NCI-H510A (cell line): ENCODE data around the gene LRCH1.
A peak's percentile ranks its signal among the peaks of the same experiment; 100 is the strongest.
"Not testable (repeated sequence)": the region's sequence is repeated elsewhere in the genome, so short reads cannot be mapped to it uniquely, and the experiment has no call there.

Experiments
- DNase-seq: peaks from one replicate; lab custom pipeline; 2025; lab: John Stamatoyannopoulos, UW

Gene LRCH1

DNA sequence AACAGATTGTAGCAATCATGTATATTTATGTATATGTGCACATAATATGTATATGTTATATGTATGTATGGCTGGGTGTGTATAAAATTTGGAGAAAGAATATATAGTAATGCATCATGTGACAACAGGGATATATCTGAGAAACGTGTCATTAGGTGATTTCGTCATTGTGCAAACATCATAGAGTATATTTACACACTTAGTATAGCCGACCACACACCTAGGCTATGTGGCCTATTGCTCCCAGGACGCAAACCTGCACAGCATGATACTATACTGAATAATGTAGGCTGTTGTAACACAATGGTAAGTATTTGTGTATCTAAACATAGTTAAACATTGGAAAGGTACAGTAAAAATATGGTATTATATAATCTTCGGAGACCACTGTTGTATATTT lies 200.2 kb downstream of the LRCH1 start:
- no peak for DNase-seq

DNA sequence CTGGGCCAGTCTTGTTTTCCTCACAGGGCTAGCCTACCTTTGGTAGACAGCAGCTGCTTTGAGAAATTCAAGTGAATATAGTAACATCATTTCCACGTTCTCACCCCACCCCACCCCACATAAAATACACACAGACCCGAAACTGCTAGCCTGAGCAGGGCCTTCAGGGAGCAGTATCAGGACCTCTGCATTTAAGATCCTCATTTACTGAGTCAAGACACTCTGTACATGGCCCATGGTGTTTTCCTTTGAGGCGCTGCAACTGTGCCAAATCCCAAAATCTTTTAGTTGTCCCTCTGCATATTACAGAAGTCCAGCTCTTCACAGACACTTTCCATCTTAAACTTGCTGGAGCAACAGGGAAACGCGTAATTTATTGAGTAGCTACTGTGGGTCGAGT lies 200.9 kb downstream of the LRCH1 start:
- DNase-seq = no peak

DNA sequence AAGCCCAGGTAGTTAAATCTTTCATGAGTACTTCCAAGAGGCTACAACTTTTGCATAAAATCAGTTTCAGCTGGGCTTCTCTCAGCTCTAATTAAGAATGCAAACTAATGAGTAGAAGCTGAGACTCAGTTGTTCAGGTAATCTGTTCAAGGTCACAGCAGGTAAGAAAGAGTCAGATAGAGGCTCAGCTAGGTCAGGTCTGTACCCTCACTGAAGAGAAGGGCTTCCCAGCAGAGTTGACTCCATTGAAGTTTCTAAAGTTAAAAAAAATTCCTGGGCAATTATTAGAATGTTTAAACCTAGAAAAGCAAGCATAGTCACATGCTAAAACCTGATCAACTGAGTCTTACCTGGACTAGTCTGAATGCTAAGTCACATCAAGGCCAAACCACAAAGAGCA lies 201.8 kb downstream of the LRCH1 start:
- no peak for DNase-seq

DNA sequence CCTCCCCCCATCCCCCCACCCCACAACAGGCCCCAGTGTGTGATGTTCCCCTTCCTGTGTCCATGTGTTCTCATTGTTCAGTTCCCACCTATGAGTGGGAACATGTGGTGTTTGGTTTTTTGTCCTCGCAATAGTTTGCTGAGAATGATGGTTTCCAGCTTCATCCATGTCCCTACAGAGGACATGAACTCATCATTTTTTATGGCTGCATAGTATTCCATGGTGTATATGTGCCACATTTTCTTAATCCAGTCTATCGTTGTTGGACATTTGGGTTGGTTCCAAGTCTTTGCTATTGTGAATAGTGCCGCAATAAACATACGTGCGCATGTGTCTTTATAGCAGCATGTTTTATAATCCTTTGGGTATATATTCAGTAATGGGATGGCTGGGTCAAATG lies 202.5 kb downstream of the LRCH1 start:
- not testable (repeated sequence) for DNase-seq

DNA sequence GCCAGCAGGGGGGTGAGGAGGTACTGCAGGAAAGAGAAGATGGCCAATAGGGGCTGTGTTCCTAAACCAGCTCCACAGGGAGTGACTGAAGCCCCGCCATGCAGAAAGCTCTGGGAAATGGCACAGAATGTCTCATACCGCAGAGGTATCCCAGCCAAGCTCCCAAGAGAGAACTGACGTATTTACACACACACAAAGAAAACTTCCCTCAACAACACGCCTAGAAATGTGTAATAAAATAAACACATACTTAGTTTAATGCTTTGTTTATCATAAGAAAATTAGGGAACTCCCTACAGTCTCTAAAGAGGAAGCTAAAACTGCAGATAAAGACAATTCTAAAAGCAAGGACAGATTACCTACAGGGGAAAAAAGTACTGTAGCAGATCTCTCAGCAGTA lies 204.0 kb downstream of the LRCH1 start:
- DNase-seq = no peak

DNA sequence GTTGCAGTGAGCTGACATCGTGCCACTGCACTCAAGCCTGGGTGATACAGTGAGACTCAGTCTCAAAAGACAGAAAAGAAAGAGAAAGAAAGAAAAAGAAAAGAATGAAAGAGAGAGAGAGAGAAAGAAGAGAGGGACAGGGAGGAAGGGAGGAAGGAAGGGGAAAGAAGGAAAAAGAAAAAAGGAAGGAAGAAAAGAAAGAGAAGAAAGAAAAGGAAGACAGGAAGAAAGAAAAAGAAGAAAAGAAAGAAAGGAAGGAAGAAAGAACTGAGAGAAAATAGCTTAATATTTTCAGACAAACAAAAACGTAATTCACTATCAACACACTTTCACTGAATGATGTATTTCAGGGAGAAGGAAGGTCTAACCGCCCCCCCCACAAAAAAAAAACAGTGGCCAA lies 204.7 kb downstream of the LRCH1 start:
- DNase-seq = no peak

DNA sequence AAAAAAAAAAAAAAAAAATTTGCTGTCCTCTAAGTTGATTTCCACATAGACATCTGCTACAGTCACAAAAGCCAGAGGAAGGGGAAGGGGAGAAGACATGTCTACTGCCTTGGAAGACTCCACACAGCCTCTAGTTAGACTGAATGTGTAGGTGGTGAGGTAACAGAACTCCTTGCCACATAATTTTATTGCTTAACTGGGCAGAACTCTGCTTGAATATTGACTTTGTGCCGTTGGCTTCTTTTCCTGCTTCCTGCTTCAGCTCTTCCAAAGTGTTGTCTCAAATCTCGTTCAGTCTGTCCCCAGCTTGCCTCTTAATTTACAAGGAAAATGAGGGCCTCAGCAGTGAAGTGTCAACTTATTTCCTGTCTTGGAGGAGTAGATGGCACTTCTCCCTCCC lies 206.9 kb downstream of the LRCH1 start:
- no peak for DNase-seq

DNA sequence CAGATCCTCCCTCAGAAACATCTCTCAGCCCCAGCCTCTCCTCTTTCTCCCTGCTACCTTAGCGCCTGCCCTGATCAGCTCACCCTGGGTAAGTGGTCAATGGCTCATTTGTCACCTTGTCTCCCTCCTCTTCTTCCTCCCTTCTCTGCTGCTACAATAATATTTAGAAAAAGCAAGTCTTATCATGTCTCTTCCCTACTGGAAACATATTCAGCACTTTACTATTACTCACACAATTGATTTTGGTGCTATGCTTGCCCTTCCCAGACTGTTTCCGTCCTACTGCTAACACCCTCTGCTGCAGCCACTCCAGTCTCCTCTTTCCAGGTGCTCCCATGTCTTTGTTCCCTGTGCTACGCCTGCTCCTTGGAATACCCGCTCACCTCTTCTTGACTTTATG lies 208.2 kb downstream of the LRCH1 start:
- DNase-seq = no peak

DNA sequence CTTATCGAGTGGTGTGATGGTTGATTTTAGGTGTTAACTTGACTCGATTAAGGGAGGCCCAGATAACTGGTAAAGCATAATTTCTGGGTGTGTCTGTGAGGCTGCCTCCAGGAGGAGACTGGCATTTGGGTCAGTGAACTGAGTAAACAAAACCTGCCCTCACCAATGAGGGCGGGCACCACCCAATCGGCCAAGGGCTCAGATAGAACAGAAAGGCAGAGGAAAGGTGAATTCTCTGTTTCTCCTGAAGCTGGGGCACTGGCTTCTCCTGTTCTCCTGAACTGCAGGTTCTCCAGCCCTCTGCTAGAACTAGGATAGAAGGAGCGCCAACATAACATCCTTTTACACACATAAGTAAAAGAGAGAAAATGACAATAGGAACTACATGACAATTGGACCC lies 208.9 kb downstream of the LRCH1 start:
- DNase-seq = no peak

DNA sequence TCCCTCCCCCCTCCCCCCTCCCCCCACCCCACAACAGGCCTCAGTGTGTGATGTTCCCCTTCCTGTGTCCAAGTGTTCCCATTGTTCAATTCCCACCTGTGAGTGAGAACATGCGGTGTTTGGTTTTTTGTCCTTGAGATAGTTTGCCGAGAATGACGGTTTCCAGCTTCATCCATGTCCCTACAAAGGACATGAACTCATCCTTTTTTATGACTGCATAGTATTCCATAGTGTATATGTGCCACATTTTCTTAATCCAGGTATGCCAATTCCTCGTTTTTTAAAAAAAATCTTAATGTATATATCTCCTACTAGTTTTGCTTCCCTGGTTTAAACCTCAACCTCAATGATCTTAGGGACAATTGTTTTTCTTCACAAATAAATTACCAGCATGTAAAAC lies 217.0 kb downstream of the LRCH1 start:
- not testable (repeated sequence) for DNase-seq

DNA sequence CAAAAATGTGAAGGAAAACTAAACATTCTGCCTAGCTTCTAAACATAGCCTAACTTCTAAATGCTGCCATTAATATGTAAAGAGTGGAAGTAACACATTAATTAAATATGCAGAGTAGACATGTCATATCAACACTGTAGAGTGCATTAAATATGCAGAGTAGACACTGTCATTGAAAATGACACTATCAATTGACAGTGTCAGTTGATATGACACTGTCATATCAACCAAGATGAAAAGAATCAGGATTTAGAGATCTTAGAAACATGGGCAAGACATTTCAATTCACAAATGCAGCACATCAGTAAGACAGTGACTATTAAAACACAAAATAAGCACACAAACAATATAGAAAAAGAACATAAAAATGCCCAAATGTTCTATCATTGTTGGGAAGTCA lies 218.7 kb downstream of the LRCH1 start:
- DNase-seq = no peak

DNA sequence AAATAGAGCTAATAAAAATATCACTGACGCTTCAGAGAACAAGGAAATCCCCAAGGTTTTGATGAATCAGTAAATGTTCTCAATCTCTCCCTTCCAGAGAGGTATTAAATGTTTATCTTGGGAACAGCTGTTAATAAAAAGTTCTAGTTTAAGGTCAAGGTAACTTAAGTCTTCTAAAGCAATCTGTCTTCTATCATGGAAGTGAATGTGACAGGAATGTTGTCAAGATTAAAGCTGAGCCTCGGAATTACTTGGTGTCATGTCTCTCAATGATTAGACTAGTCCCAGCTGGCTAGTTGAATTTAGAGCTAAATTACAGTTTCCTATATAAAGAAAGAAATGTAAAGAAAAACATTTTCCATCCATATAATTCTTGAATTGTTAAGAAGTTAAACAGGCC lies 220.6 kb downstream of the LRCH1 start:
- DNase-seq = no peak

DNA sequence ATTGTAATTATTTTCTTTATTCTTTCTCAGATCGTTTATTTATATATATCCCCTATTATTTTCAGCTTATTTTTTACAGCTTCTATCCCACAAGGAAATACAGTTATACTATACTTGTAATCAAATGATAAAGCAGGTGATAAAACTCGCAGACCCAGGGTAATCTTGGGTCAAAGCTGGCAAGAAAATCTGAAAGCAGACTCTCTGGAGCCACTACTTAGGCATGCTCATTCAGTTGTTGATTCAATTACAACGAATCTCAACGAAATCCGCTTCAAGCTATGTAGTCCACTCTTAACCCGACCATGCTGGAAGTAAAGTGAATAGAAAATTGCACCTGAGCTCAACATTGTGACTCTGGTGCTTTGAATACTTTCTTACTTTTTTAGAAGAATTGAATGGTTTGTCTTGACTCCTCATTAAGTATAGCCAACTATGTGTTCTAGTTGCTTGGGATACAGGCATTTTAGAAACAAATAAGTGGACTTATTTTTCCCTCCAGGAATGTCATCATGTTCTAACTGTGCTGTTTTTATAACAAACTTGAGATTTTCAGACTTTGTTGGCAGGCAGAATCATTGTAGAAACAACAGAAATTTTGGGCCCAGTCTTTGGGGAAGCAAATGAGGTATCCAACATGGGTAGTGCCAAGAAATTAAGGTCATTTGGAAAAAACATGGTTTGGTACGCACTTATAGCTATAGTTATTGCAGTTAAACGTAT lies 222.6 kb downstream of the LRCH1 start:
- DNase-seq = no peak

DNA sequence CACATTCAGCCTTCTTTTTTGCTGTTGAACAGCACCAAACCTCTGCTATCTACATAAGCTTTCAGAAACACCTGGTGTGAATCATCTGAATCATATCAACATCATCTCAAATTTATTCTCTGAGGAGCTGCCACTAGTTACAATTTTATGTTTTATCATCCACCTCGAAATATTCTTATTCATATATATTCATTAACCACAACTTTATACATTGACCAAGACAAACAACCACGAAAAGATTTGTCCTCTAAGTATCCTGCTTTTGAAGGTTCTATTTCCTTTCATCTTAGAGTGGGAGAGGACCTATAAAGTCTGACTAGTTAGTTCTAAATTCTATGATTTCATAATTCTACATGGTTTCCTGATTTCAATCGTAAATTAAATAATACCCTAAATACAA lies 225.1 kb downstream of the LRCH1 start:
- no peak for DNase-seq

DNA sequence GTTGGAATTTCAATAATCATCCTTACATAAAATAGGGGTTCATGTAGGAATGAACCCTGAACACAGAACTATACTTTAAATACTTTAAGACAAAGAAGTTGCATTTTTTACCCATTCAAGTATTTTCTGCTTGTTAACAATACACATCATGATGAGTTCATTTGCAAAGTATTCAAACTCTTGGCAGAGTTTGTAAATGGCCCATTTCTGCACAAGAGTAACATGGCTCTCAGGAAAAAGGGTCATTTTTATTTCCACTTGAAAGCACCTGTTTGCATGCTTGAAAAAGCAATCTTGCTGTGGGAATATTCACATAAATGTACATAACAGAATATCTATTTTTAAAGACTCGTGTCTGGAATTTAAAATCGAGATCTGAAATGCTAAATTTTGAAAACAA lies 225.9 kb downstream of the LRCH1 start:
- no peak for DNase-seq

DNA sequence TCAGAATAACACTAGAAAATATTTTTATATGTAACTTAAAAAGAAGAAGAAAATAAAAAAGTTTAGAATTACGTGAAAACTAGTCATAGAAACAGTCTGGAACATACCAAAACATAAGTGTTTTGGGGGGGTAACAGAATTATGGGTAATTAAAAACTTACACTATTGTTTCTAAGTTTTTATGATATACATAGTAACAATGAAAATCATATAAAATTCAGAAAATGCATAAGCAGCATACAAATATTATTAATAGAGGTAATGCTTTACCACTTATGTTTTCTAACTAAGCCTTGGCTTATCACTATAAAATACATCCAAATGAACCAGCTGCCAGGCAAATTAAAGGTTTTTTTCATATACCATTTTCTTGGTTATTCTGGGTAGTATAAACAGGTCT lies 229.1 kb downstream of the LRCH1 start:
- no peak for DNase-seq

DNA sequence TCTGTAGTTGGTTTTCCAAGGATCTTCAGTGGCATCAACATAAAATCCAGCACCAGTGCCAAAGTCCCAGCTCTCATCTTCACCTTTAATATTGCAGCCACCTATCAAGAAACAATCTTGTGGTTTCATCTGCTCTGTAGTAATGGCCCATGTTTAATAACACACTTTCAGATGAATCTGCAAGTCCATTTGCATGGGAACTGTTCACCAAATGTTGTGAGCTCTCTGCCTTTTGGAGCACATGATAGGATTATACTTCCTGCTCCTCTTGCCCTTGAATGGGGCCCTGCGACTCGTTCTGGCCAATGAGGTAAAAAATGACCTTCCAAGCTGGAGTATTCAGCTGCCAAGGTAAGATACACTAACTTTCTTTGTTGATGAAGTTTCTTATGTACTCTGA lies 229.7 kb downstream of the LRCH1 start:
- no peak for DNase-seq

DNA sequence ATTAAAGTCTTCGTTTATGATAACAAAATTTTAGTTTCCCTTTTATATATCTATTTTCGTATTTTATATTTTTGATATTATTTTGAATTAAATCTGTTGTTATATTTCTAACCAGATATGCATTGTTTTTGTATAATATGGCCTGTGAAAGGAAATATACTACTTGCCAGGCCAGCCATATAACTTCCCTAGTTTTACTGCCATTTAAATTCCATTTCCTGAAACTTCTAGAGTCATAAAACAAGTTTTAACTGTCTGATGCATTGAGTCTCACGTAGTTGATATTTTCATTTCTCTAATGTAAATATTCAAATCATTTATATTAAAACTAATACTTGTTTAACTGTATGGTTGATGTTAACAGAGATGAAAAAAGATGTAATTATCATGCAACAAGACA lies 230.5 kb downstream of the LRCH1 start:
- DNase-seq = no peak

DNA sequence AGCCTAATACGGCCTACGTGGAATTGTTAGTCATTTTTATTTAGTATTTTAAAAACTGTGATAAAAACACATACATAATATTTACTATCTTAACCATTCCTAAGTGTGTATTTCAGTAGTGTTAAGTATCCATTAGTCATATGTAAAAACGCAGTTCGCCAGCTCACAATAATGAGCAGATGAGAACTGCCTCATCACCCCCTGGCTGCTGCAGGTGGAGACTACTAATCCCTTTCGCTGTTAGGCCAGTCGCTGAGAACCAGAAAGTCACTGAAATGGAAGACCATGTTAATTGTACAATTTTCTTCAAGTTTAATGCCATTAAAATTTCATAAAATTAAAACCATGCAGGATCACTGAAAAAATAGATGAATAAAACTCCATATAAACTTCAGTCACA lies 242.4 kb downstream of the LRCH1 start:
- DNase-seq = no peak

DNA sequence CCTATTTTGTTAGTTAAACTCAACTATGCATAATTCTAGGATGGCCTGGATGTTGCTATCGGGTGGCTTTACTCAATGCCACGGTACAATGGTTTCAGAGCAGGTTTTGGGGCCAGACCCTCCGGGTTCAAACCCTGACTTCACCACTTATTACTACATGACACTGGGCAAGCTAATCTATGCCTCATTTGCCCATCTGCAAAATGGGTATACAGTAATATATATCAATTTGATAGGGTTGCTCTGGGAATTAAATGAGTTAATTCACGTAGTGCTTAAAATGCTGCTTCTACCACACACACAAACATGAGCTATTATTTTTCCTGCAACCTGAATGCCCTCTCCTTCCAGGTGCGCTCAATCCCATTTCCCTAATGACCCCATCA lies 243.2 kb downstream of the LRCH1 start:
- DNase-seq = no peak

DNA sequence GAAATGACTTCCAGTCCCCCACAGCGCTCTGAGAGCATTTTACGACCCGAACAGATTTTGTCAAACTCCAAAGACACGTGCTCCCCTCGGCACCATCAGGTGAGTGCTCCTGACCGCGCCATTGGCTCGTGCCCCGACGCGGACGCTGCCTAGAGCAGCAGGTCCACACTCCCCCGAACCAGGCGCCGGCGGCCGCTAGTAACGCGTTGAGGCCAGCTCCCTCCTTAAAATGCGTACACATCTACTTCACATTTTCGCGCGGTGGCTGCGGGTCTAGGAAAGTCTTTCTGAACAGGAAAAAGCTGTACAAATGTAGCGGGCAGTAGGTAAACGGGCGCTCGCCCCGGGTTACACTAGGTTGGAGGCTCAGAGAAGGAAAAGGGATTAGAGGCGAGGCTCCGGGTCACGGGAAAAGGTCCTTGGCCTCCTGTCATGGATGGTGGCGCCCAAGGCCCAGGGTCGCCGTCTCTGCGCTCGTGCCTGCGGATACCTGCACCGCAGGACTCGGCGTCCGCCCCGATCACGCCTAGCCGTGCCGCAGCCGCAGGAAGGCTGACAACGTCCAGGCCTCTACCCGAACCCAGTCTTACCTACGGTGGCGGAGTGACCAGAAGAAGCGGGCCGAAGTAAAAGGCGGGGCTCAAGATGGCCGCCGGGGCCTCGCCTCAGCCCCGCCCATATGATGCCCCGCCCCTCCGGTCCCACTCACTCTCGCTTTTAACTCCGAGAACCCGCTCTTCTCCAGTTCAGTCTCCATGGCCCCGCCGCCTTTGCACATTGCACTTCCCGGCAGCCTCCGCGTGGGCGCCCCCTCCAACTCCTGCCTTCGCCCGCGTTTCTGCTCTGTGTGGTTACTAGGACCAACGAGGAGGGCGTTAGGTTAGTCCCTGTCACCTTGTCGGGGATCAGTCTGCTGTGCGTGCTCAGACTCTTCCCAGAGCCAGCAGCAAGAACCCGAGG lies 243.8 kb downstream of the LRCH1 start, which contains the start of gene ESD:
TSS of gene ESD (minus strand) at position 647 of the 960 bp plus-strand sequence. CDS start 5,748 bp downstream, outside the sequence.
- peak; percentile 39 for DNase-seq

DNA sequence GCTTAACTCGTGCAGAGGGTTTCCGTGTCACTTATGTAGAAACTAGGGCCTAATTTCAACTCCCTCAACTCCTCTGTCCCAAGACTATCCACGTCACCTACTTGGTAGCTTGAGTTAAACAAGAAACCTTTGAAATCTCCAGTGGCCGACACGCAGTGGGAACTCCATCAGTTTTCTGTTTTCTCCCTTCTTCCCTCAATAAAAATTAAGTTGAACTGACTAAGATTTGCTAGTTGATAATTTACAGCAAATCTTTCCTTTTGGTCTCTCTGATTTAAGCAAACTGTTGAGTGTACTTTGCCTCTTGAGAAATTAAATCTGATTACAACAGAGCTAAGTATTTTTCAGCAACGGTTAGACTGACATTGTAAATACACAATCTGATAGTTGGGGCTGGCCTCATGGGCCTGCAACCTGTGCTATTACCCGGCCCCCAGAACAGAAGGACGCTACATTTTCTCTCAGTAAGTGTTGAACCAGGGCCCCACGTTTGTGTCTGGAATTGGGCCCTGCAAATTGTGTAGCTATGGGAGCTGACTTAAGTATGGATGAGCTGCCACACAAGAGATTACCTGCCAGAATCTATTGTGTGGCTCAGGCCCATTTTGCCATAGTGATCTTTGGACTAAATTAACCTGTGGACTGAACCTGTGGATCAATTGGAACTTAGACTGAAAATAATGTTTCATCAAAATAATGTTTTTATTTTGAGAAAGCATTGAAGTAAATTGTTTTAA lies 244.7 kb downstream of the LRCH1 start:
- DNase-seq = no peak

DNA sequence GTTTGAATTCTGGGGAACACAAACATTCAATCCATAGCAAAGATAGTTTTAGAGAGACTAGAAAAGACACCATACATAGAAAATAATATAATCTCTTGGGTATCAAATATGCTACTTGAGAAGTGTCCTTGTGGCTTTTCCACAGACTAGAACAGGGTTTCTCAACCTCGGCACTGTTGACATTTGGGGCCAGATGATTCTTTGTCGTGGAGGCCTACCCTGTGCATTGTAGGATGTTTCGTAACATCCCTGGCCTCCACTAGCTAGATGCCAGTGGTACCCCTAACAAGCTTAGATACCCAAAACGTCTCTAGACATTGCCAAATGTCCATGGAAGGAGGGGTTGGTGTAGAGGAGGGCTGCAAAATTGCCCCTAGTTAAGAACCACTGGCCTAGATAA lies 246.2 kb downstream of the LRCH1 start:
- DNase-seq = no peak
